Tibial artery (tissue), 4 donors: Measurements from ENCODE around the gene UBE2G1.

Experiments used
- DNase-seq, 2 donors: peaks; one replicate each; pipeline ENCODE4 v3.0.0-alpha.2; 2019
- H3K27ac ChIP-seq, 2 donors: fragments of 200-600 bp; sonication (generic) in 1 of 2; 1 replicate in 1 of 2; 2 replicates in 1 of 2; pipeline ENCODE4 v1.5.1; 2018 to 2019; ENCODE audit warnings: mild to moderate bottlenecking in 1 of 2
- H3K27me3 ChIP-seq, 2 donors: fragments of 200-600 bp; sonication (generic) in 1 of 2; one replicate each; pipeline versions ENCODE4 v1.5.1 to v1.6.0; 2016 to 2019
- H3K36me3 ChIP-seq, 3 donors: fragments of 200-600 bp; sonication (generic) in 2 of 3; one replicate each; pipeline ENCODE4 v1.5.1; 2016 to 2019; ENCODE audit warnings: mild to moderate bottlenecking in 2 of 3
- H3K4me1 ChIP-seq, 4 donors: fragments of 200-600 bp; sonication (generic) in 2 of 4; 1 replicate in 3 of 4; 2 replicates in 1 of 4; pipeline ENCODE4 v1.5.1; 2016 to 2019
- H3K4me3 ChIP-seq, 2 donors: fragments of 200-600 bp; sonication (generic) in 1 of 2; 1 replicate in 1 of 2; 2 replicates in 1 of 2; pipeline ENCODE4 v1.5.1; 2018 to 2019; ENCODE audit warnings: mild to moderate bottlenecking in 2 of 2
- H3K9me3 ChIP-seq, 3 donors: fragments of 200-600 bp; sonication (generic) in 1 of 3; one replicate each; pipeline ENCODE4 v1.5.1; 2016 to 2019
- CTCF ChIP-seq, 2 experiments: fragments of 200-600 bp in 1 of 2; fragments of 450-650 bp in 1 of 2; IDR thresholded peaks; one replicate each; pipeline ENCODE4 v1.5.1; 2017 to 2019; ENCODE audit warnings: antibody characterized with exemption in 2 of 2, mild to moderate bottlenecking in 1 of 2, moderate library complexity in 1 of 2
- intact Hi-C: fragments of 100-400 bp; cut with DNase I; formaldehyde crosslinking; loops from one replicate; pipeline ENCODE4 v1.15.0; 2023; ENCODE audit warnings: low total_unique reads

Gene UBE2G1

GRCh38 chr17:4329838-4330237 lies 36.6 kb downstream of the UBE2G1 start:
- intact Hi-C loops: no loop called here
- DNase-seq: no peak
- TF ChIP-seq CTCF (IDR thresholded peaks at IDR 0.05): no peak
- Histone ChIP-seq H3K36me3 (no peaks in the 10 kb centered on the region), H3K27ac (no peak overlapping the region), H3K4me3 (no peak overlapping the region), H3K9me3 (no peaks in the 10 kb centered on the region), H3K27me3 (no peaks in the 10 kb centered on the region), H3K4me1 (peaks cover 0 to 55% (median 18%) of the 10 kb centered on the region in 4 donors)

GRCh38 chr17:4327606-4328005 lies 38.9 kb downstream of the UBE2G1 start:
- H3K4me3 ChIP-seq: no peak overlapping the region
- H3K9me3 ChIP-seq: no peaks in the 10 kb centered on the region
- no peak for DNase-seq
- H3K4me1 ChIP-seq: peaks cover 0 to 45% (median 18%) of the 10 kb centered on the region in 4 donors
- intact Hi-C loops: no loop called here
- H3K27ac ChIP-seq: peak overlapping the region in 1 of 2 donors; percentile 6
- H3K27me3 ChIP-seq: no peaks in the 10 kb centered on the region
- H3K36me3 ChIP-seq: no peaks in the 10 kb centered on the region
- TF ChIP-seq CTCF (IDR thresholded peaks at IDR 0.05): no peak

- H3K9me3 ChIP-seq: no peaks in the 10 kb centered on the region
- intact Hi-C loops: no loop called here
- H3K4me1 ChIP-seq: peaks cover 0 to 35% (median 15%) of the 10 kb centered on the region in 4 donors
- no peak overlapping the region for H3K27ac ChIP-seq
- H3K4me3 ChIP-seq: no peak overlapping the region
- TF ChIP-seq CTCF (IDR thresholded peaks at IDR 0.05): no peak
- DNase-seq: no peak
- no peaks in the 10 kb centered on the region for H3K36me3 ChIP-seq
- no peaks in the 10 kb centered on the region for H3K27me3 ChIP-seq
These were observed 39.9 kb downstream of the UBE2G1 start for GRCh38 chr17:4326608-4327007.

GRCh38 chr17:4326112-4326511 lies 40.4 kb downstream of the UBE2G1 start:
- intact Hi-C loops: no loop called here
- no peak for TF ChIP-seq CTCF (IDR thresholded peaks at IDR 0.05)
- Histone ChIP-seq H3K27me3 (no peaks in the 10 kb centered on the region), H3K9me3 (no peaks in the 10 kb centered on the region), H3K4me1 (peaks cover 0 to 35% (median 14%) of the 10 kb centered on the region in 4 donors), H3K4me3 (no peak overlapping the region), H3K36me3 (no peaks in the 10 kb centered on the region), H3K27ac (no peak overlapping the region)
- no peak for DNase-seq

- Histone ChIP-seq H3K9me3 (no peaks in the 10 kb centered on the region), H3K4me3 (no peak overlapping the region), H3K27ac (no peak overlapping the region), H3K4me1 (peaks cover 0 to 30% (median 11%) of the 10 kb centered on the region in 4 donors), H3K27me3 (no peaks in the 10 kb centered on the region), H3K36me3 (no peaks in the 10 kb centered on the region)
- intact Hi-C loops: no loop called here
- no peak for TF ChIP-seq CTCF (IDR thresholded peaks at IDR 0.05)
- no peak for DNase-seq
These were observed 42.0 kb downstream of the UBE2G1 start for GRCh38 chr17:4324463-4324862.

- Histone ChIP-seq H3K27ac (no peak overlapping the region), H3K4me3 (no peak overlapping the region), H3K4me1 (peaks cover 0 to 29% (median 20%) of the 10 kb centered on the region in 4 donors), H3K36me3 (no peaks in the 10 kb centered on the region), H3K27me3 (no peaks in the 10 kb centered on the region), H3K9me3 (no peaks in the 10 kb centered on the region)
- DNase-seq: no peak
- intact Hi-C loops: no loop called here
- TF ChIP-seq CTCF (IDR thresholded peaks at IDR 0.05): no peak
These were observed 47.3 kb downstream of the UBE2G1 start for GRCh38 chr17:4319221-4319620.
